Measurements from ENCODE around the gene PCGF3.

PCGF3 gene

GRCh38 chr4:814312-814850 lies 108.7 kb downstream of the PCGF3 start:
- DNase-seq (ENCODE audit: low read depth, low spot score): no peak
- no peak overlapping the region for H3K27ac ChIP-seq

DNA sequence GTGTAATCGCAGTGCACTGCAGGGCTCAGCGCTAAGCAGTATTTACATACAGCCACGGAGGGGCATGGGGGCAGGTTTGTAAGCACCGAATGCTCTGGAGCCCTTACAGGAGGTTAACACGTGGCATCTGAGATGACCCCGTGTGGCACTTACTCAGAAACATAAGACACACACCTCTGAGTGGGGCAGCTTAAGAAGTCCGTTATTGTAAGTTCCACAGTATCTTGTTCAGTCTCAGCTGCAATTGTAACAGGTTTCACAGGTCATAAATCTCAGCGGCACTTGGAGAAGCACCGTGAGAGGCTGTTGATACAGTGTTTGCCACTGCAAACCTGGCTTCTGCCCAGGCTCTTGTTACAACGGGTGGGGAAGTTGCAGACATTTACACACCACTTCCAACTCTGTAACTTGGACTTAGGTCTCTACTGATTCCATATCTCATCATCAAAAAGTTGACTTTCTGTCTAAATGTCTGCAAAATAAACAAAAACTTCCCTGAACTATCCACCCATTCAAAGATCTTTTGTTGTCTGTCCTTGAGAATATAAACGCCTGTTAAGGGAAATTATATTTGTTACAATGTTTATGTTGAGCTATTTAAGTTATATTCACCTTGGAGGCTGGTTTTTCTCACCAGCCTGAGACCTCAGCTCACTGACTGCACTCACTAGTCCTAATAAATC lies 110.0 kb downstream of the PCGF3 start:
- H3K27ac ChIP-seq: no peak overlapping the region
- no peak for DNase-seq (ENCODE audit: low read depth, low spot score)

GRCh38 chr4:818106-818921 lies 112.7 kb downstream of the PCGF3 start:
- no peak overlapping the region for H3K27ac ChIP-seq
- DNase-seq (ENCODE audit: low read depth, low spot score): no peak

DNA sequence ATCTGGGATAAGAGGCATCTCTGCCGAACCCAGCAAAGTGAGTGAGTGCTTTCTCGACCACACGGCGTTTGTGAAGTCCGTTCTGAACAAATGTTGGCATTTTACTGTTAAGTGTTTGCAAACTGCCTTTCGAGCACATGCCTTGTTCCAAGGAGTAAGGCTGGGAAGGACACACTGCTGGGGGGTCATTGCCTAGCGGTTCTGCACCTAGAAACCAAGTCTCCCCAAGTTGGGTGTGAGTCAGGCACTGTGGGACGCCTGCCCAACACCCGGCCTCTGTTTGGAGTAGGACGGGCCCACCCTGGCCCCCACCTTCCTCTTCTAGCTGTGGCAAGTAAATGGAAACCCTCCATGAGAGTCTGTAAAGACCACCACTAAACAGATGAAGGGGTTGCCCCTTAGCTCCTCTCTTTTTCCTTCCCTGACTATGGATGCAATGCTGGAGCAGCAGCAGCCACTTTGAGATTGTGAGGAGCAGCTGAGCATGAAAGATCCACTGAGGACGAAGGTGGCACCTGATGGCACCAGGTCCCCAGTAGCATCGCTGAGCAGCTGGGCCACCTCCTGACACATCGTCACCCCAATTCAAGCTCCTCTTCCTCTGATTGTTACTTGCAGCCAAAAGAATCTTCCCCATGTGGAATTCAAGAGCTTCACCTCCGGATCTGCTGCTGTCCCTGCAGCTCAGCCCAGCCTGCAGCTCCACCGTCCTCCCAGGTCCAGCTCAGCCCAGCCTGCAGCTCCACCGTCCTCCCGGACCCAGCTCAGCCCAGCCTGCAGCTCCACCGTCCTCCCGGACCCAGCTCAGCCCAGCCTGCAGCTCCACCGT lies 114.0 kb downstream of the PCGF3 start:
- H3K27ac ChIP-seq: no peak overlapping the region
- no peak for DNase-seq (ENCODE audit: low read depth, low spot score)
